Vagina (tissue), 2 donors: ENCODE measurements around the gene CAND1. TPM values are rescaled to one million over a fixed set of nuclear protein-coding genes. Genes with fewer than 3 reads are reported as not detected.
A peak's percentile ranks its signal among the peaks of the same experiment; 100 is the strongest.

Experiments
- DNase-seq, 2 donors: peaks; one replicate each; pipeline ENCODE4 v3.0.0-alpha.2; 2017; ENCODE audit errors: extremely low spot score in 2 of 2
- H3K27ac ChIP-seq: fragments of 200-600 bp; sonication (generic); one replicate; pipeline ENCODE4 v1.5.1; 2019
- H3K27me3 ChIP-seq: fragments of 200-600 bp; sonication (generic); one replicate; pipeline ENCODE4 v1.5.1; 2019
- H3K36me3 ChIP-seq, 2 donors: fragments of 200-600 bp; sonication (generic); one replicate each; pipeline ENCODE4 v1.5.1; 2017 to 2019
- H3K4me1 ChIP-seq: fragments of 200-600 bp; sonication (generic); one replicate; pipeline ENCODE4 v1.5.1; 2019
- H3K4me3 ChIP-seq, 2 donors: fragments of 200-600 bp; sonication (generic); 1 replicate in 1 of 2; 2 replicates in 1 of 2; pipeline ENCODE4 v1.5.1; 2016 to 2019
- H3K9me3 ChIP-seq: fragments of 200-600 bp; sonication (generic); one replicate; pipeline ENCODE4 v1.5.1; 2019
- POLR2A ChIP-seq, 2 donors: fragments of 450-650 bp; IDR thresholded peaks; one replicate each; pipeline ENCODE4 v1.6.1; 2017; ENCODE audit warnings: antibody characterized with exemption in 2 of 2, mild to moderate bottlenecking in 2 of 2, moderate library complexity in 2 of 2
- POLR2AphosphoS5 ChIP-seq, 2 donors: sonication (generic); formaldehyde crosslinking; IDR thresholded peaks; one replicate each; pipeline ENCODE4 v1.9.0; 2017; ENCODE audit warnings: antibody characterized with exemption in 2 of 2, mild to moderate bottlenecking in 2 of 2, low read depth in 1 of 2; ENCODE audit not compliant: insufficient read depth in 1 of 2
- intact Hi-C: fragments of 100-400 bp; cut with DNase I; formaldehyde crosslinking; loops from one replicate; pipeline ENCODE4 v1.15.1; 2023
- total RNA-seq: library from RNA; depleted of rRNA; stranded (reverse); fragments of >200 nt; gene quantifications from one replicate; pipeline ENCODE4 v1.2.3, GENCODE V29; 2016
- TF ChIP-seq, protein P1 (sequence below), 3 experiments: fragments of 450-650 bp in 2 of 3; fragments of 200-600 bp in 1 of 3; sonication (generic) in 1 of 3; IDR thresholded peaks; one replicate each; pipeline ENCODE4 v1.5.1; 2017 to 2019; ENCODE audit warnings: antibody characterized with exemption in 3 of 3, mild to moderate bottlenecking in 2 of 3, moderate library complexity in 2 of 3

CAND1 gene
- total RNA-seq, 1 donor from 2014 or later, result 68.0 TPM

GRCh38 chr12:67269633-67270573, 745 bp downstream of the CAND1 start:
- no peaks in the 10 kb centered on the region for H3K27me3 ChIP-seq
- TF ChIP-seq POLR2A (IDR thresholded peaks at IDR 0.05), result no peak
- TF ChIP-seq, protein P1, sequence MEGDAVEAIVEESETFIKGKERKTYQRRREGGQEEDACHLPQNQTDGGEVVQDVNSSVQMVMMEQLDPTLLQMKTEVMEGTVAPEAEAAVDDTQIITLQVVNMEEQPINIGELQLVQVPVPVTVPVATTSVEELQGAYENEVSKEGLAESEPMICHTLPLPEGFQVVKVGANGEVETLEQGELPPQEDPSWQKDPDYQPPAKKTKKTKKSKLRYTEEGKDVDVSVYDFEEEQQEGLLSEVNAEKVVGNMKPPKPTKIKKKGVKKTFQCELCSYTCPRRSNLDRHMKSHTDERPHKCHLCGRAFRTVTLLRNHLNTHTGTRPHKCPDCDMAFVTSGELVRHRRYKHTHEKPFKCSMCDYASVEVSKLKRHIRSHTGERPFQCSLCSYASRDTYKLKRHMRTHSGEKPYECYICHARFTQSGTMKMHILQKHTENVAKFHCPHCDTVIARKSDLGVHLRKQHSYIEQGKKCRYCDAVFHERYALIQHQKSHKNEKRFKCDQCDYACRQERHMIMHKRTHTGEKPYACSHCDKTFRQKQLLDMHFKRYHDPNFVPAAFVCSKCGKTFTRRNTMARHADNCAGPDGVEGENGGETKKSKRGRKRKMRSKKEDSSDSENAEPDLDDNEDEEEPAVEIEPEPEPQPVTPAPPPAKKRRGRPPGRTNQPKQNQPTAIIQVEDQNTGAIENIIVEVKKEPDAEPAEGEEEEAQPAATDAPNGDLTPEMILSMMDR (IDR thresholded peaks at IDR 0.05), result no peak
- TF ChIP-seq POLR2AphosphoS5 (IDR thresholded peaks at IDR 0.05; ENCODE audit: insufficient read depth in 1 of 2, low read depth in 1 of 2), result no peak
- intact Hi-C loops, result no loop called here
- no peaks in the 10 kb centered on the region for H3K36me3 ChIP-seq
- H3K4me3 ChIP-seq, result peak overlapping the region; percentile 65 to 79
- peak overlapping the region; percentile 94 for H3K27ac ChIP-seq
- DNase-seq, result no peak
- peaks cover 55% of the 10 kb centered on the region for H3K4me1 ChIP-seq
- H3K9me3 ChIP-seq, result no peaks in the 10 kb centered on the region

- H3K27ac ChIP-seq, result peak overlapping the region; percentile 94
- intact Hi-C loops, result no loop called here
- DNase-seq, result no peak
Measured at GRCh38 chr12:67270622-67271021, 1.5 kb downstream of the CAND1 start.

DNA sequence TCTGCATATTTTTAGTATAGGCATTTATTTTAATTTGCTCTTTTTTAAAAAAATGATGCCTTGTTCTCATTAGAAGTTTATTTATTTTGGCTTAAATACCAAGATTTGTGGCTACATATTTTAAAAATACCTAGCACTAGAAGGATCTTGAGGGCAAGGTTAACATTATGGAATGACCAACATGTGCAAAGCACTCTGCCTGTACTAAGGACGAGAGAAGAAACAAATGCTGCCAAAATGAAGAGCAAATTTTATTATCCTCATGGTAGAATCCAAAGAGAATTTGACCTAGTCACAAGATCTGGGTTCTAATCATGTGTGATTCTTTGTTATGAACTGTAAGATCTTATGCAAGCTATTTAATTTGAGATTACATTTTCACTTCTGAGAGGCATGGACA, 2.8 kb downstream of the CAND1 start:
- intact Hi-C loops, result no loop called here
- Histone ChIP-seq H3K36me3 (no peaks in the 10 kb centered on the region), H3K4me1 (peaks cover 75% of the 10 kb centered on the region), H3K27me3 (no peaks in the 10 kb centered on the region), H3K9me3 (no peaks in the 10 kb centered on the region), H3K27ac (no peak overlapping the region), H3K4me3 (no peak overlapping the region)
- no peak for DNase-seq
- TF ChIP-seq POLR2A (IDR thresholded peaks at IDR 0.05) (no peak), POLR2AphosphoS5 (IDR thresholded peaks at IDR 0.05; ENCODE audit: insufficient read depth in 1 of 2, low read depth in 1 of 2) (no peak)
- TF ChIP-seq, protein P1 (IDR thresholded peaks at IDR 0.05), result no peak

More at GRCh38 chr12:67270622-67271021, 1.5 kb downstream of the CAND1 start:
- no peaks in the 10 kb centered on the region for H3K36me3 ChIP-seq
- no peaks in the 10 kb centered on the region for H3K27me3 ChIP-seq
- TF ChIP-seq, protein P1 (IDR thresholded peaks at IDR 0.05), result no peak
- TF ChIP-seq POLR2AphosphoS5 (IDR thresholded peaks at IDR 0.05; ENCODE audit: insufficient read depth in 1 of 2, low read depth in 1 of 2), result no peak
- no peak for TF ChIP-seq POLR2A (IDR thresholded peaks at IDR 0.05)
- H3K4me1 ChIP-seq, result peaks cover 62% of the 10 kb centered on the region
- H3K4me3 ChIP-seq, result peak overlapping the region; percentile 65 to 79
- no peaks in the 10 kb centered on the region for H3K9me3 ChIP-seq

DNA sequence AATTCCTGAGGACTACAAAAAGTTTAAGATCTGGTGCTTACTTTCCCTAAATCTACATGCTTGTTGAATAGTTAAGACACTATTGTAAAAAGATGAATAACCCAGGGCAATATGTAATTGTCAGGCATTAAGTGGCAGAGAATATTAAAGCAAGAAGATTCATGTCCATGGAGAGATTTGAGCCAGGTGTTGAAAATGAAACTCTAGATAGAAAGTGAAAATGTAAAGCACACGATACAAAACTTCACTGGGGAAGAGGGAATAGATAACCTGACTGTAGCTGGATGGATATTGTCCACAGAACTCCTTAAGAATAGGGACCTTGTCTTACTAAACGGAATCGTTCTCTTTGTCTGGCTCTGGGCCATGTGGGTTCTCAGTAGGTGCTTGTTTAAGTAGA, 5.0 kb downstream of the CAND1 start:
- H3K4me1 ChIP-seq, result peaks cover 66% of the 10 kb centered on the region
- intact Hi-C loops, result no loop called here

More for the DNA sequence above, 5.0 kb downstream of the CAND1 start:
- Histone ChIP-seq H3K36me3 (no peaks in the 10 kb centered on the region), H3K27ac (no peak overlapping the region), H3K4me3 (no peak overlapping the region), H3K27me3 (no peaks in the 10 kb centered on the region), H3K9me3 (no peaks in the 10 kb centered on the region)
- TF ChIP-seq POLR2AphosphoS5 (IDR thresholded peaks at IDR 0.05; ENCODE audit: insufficient read depth in 1 of 2, low read depth in 1 of 2) (no peak), POLR2A (IDR thresholded peaks at IDR 0.05) (no peak)
- TF ChIP-seq, protein P1 (IDR thresholded peaks at IDR 0.05), result no peak
- no peak for DNase-seq
